ENCODE data around the gene KCNQ4. TPM values are rescaled to one million over a fixed set of nuclear protein-coding genes. Genes with fewer than 3 reads are reported as not detected.

The KCNQ4 gene
- total RNA-seq, 6 experiments from 2014 or later = 0.05 TPM; not detected in 5

GRCh38 chr1:40784141-40784770, 669 bp downstream of the KCNQ4 start:
- TF ChIP-seq CTCF (IDR thresholded peaks at IDR 0.05) = no peak
- Mint-ChIP-seq H3K9me3 (no peaks in the 10 kb centered on the region), H3K36me3 (ENCODE audit: low read depth) (no peaks in the 10 kb centered on the region), H3K27ac (no peak overlapping the region), H3K4me1 (ENCODE audit: low read depth) (peaks cover 10% of the 10 kb centered on the region), H3K27me3 (ENCODE audit: insufficient read depth) (peaks cover 41% of the 10 kb centered on the region), H3K4me3 (peak overlapping the region; percentile 63; the same call in 1 of the 2 replicates)
- DNase-seq = no peak

GRCh38 chr1:40784771-40785151, 1.2 kb downstream of the KCNQ4 start:
- peaks cover 46% of the 10 kb centered on the region for H3K27me3 Mint-ChIP-seq (ENCODE audit: insufficient read depth)
- H3K27ac Mint-ChIP-seq = no peak overlapping the region
- DNase-seq = no peak
- TF ChIP-seq CTCF (IDR thresholded peaks at IDR 0.05) = no peak
- no peaks in the 10 kb centered on the region for H3K9me3 Mint-ChIP-seq
- no peaks in the 10 kb centered on the region for H3K36me3 Mint-ChIP-seq (ENCODE audit: low read depth)
- H3K4me1 Mint-ChIP-seq (ENCODE audit: low read depth) = peaks cover 10% of the 10 kb centered on the region
- H3K4me3 Mint-ChIP-seq = 0 out of 2 replicates have a peak overlapping the region, but pooled peaks have one; percentile 63

- peaks cover 10% of the 10 kb centered on the region for H3K4me1 Mint-ChIP-seq (ENCODE audit: low read depth)
- no peak for TF ChIP-seq CTCF (IDR thresholded peaks at IDR 0.05)
- no peak for DNase-seq
- H3K27ac Mint-ChIP-seq = no peak overlapping the region
- no peak overlapping the region for H3K4me3 Mint-ChIP-seq
- H3K36me3 Mint-ChIP-seq (ENCODE audit: low read depth) = no peaks in the 10 kb centered on the region
- H3K9me3 Mint-ChIP-seq = no peaks in the 10 kb centered on the region
- peaks cover 50% of the 10 kb centered on the region for H3K27me3 Mint-ChIP-seq (ENCODE audit: insufficient read depth)
Observed at GRCh38 chr1:40785446-40785845, 1.9 kb downstream of the KCNQ4 start.

- no peak overlapping the region for H3K4me3 Mint-ChIP-seq
- no peaks in the 10 kb centered on the region for H3K9me3 Mint-ChIP-seq
- no peak for TF ChIP-seq CTCF (IDR thresholded peaks at IDR 0.05)
- no peaks in the 10 kb centered on the region for H3K36me3 Mint-ChIP-seq (ENCODE audit: low read depth)
- DNase-seq = no peak
- H3K27me3 Mint-ChIP-seq (ENCODE audit: insufficient read depth) = peaks cover 59% of the 10 kb centered on the region
- H3K4me1 Mint-ChIP-seq (ENCODE audit: low read depth) = peaks cover 10% of the 10 kb centered on the region
- H3K27ac Mint-ChIP-seq = no peak overlapping the region
Observed at GRCh38 chr1:40786171-40786994, 2.8 kb downstream of the KCNQ4 start.

GRCh38 chr1:40786995-40787705, 3.6 kb downstream of the KCNQ4 start:
- peaks cover 10% of the 10 kb centered on the region for H3K4me1 Mint-ChIP-seq (ENCODE audit: low read depth)
- no peaks in the 10 kb centered on the region for H3K36me3 Mint-ChIP-seq (ENCODE audit: low read depth)
- no peak for TF ChIP-seq CTCF (IDR thresholded peaks at IDR 0.05)
- no peaks in the 10 kb centered on the region for H3K9me3 Mint-ChIP-seq
- H3K4me3 Mint-ChIP-seq = no peak overlapping the region
- peaks cover 56% of the 10 kb centered on the region for H3K27me3 Mint-ChIP-seq (ENCODE audit: insufficient read depth)
- no peak for DNase-seq
- no peak overlapping the region for H3K27ac Mint-ChIP-seq
